NCI-H146 (cell line): Measurements from ENCODE around the gene CNTNAP5.

Source experiments
- DNase-seq: peaks from one replicate; lab custom pipeline; 2025; lab: John Stamatoyannopoulos, UW

CNTNAP5 gene

GRCh38 chr2:124159166-124159565 is 134.1 kb downstream of the CNTNAP5 start:
- no peak for DNase-seq

GRCh38 chr2:124161542-124161941 is 136.5 kb downstream of the CNTNAP5 start:
- DNase-seq = no peak

- no peak for DNase-seq
Measured at GRCh38 chr2:124162256-124162655, 137.2 kb downstream of the CNTNAP5 start.

- no peak for DNase-seq
Measured at GRCh38 chr2:124163840-124164239, 138.8 kb downstream of the CNTNAP5 start.

DNA sequence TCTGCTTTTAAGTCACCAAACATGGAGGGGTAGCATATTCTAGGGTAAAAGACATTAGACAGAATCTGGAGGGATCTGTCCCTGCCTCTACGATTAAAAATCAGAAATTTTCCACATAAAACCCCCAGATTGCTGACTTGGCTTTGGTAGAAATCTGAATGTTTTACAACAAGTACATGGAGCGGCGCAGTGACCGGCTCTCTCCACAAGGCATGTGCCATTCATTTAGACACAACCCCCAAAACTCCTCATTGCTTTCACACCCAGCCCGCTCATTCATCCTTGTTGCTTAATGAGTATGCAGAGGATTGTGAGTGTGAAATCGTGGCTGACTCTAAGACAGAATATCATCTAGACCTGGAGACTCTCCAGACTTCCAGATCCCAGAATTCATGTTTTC is 140.6 kb downstream of the CNTNAP5 start:
- no peak for DNase-seq

DNA sequence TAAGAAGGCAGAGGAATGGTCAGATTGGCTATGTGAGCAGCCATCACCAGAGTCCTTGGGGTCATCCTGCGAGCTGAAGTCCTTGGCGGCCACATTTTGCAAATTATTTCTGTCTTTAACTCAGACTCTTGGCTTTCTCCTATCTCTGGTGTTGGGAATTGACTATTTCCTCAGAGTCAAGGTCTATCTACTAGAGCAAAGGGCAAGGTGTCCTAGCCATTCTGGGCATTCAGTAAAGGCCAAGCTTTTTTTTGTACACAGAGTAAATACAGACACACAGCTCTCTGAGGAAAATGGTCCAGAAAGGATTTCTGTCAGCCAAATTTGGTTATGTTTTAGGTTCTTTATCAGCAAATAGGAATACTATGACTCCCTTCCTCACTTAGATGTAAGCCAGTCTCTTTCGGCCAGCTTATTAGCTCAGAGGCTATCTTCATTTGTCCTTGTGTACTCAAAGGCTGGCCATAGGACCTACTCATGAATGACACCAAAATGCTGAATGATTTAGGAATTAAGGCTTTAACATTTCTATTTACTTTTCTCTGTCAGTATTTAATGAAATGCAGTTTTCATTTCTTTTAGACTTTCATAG is 146.5 kb downstream of the CNTNAP5 start:
- DNase-seq = no peak

DNA sequence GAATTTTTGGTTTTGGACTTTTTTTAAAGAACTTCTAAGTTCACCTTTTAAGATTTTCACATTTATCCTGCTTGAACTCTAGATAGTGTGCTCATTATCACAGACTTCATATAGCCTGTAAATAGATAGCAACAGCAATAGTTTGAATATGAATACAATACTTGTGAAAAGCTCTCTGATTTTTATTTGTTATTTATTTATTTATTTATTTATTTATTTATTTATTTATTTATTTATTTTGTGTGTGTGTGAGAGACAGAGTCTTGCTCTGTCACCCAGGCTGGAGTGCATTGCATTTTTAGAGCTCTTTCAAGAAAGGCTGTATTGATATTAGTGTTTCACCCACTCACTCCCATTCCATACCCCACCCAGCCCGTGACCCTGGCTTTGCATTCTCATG is 153.6 kb downstream of the CNTNAP5 start:
- no peak for DNase-seq

DNA sequence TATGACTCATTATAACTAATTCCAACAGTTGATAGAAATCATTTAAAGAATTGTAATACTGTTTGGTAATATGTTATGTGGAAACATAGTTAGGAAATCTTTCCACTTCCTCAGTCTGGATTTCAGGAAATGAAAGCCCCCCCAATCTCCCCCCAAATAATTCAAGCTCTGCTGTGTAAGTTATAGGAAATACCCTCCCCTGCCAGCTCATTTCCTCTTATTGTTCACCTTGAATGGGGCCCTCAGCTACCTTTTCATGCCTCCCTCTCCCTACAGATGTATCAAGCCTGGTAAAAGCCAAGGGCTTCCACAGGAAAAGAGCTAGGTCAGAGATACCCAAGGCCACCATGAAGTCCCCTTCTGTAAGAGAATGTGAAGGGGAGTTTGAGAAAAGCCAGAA is 155.5 kb downstream of the CNTNAP5 start:
- DNase-seq = no peak

GRCh38 chr2:124186801-124187200 is 161.7 kb downstream of the CNTNAP5 start:
- DNase-seq = no peak

GRCh38 chr2:124187948-124188347 is 162.9 kb downstream of the CNTNAP5 start:
- DNase-seq = no peak

DNA sequence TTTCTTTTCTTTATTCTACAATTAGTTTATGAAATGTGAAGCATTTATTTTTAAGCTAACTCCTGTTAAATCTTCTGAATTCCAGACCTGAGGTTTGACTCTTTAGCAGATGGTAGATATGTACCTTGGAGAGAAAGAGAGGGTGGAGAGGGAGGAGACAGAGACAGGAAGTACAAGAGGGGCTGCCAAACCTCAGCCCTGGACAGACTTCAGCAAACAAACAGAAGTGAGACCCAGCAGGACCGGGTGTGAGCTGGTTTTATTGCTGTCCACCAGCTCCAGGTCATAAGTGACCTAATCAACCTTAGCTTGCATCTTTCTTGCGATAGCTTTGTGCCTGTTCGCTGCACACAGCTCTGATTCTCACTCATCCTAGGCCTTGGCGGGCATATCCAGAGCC is 168.6 kb downstream of the CNTNAP5 start:
- no peak for DNase-seq

DNA sequence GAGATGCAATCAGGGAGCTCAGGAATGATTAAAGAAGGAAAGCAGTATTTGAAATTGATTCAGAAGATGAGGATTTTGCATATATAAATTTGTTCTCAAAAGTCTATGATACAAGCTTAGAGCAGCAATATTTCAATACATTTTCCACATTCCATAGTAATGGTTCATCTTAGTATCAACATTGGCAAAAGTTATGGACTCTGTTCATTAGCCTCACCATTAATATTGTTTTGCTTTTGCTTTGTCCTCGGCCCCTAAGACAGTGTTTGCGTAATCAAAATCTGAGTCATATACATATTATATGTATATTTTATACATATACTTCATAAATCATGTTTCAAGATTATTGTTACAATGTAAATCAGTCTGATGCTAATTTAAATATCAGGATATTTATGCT is 176.6 kb downstream of the CNTNAP5 start:
- no peak for DNase-seq

GRCh38 chr2:124209441-124209840 is 184.4 kb downstream of the CNTNAP5 start:
- DNase-seq = no peak

DNA sequence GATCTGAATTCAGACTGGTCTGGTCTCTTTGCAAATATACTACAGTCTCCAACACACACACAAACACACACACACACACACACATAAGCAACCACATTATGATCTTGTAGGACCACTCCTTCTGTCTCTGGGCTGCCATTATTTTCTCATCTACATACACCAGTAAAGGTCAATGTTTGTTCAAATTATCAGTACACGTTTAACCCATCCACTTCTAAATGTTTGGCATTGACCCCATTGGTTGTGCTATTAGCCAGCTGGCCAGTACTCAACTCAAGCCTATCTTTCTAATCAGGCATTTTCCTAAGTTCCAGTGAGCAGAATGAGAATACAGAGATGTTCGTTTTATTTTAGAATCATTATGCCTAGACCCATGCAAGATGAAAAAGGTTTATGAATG is 186.4 kb downstream of the CNTNAP5 start:
- DNase-seq = no peak

DNA sequence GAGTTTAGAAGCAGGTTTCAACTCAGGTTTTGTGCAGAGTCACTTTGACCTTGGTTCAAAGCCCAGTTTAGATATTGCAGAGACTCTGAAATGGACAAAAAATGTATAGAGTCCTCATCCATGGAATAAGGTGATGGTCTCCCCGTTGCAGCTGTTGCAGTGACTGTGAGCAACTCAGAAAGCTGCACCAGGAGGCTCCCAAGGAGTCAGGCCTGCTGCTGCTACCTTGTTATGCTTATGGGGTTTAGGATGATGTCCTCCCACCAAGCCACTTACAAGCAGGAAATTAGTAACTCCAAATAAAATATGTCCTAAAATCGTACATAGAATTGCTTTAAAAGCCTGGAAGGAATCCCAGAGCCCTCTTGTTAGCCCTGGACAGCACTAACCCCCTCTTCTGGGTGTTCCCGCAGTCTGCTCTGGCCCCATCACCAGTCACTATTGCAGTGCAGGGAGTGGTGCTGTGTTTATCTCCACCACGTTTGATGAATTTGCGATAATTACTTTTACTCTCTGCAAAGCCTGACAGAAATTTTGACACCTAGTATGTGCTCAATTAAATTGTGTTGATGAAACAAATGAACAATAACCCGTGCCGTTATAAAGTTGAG is 189.0 kb downstream of the CNTNAP5 start:
- no peak for DNase-seq

- DNase-seq = no peak
Measured at GRCh38 chr2:124246170-124246569, 221.1 kb downstream of the CNTNAP5 start.

GRCh38 chr2:124248386-124248785 is 223.3 kb downstream of the CNTNAP5 start:
- DNase-seq = no peak

GRCh38 chr2:124250433-124250832 is 225.3 kb downstream of the CNTNAP5 start:
- DNase-seq = peak; percentile 72

DNA sequence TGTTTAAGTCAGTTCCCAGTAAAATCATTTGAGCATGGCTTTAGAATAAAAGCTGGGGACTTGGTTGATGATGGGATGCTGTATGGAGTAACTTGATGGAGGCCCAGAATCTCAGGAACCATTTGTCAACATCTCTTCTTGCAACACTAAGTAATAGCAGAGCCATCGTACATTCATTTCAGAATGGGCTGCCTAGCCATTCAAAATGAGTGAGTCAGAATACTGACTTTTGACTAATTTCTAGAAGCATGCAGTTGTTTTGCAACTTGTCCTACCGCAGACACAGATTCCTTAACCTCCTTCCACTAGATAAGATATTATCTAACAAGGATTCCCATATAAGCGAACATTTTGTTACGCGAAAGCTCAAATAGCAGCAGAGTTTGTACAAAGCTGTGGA is 229.5 kb downstream of the CNTNAP5 start:
- DNase-seq = no peak

GRCh38 chr2:124257120-124257519 is 232.0 kb downstream of the CNTNAP5 start:
- no peak for DNase-seq

DNA sequence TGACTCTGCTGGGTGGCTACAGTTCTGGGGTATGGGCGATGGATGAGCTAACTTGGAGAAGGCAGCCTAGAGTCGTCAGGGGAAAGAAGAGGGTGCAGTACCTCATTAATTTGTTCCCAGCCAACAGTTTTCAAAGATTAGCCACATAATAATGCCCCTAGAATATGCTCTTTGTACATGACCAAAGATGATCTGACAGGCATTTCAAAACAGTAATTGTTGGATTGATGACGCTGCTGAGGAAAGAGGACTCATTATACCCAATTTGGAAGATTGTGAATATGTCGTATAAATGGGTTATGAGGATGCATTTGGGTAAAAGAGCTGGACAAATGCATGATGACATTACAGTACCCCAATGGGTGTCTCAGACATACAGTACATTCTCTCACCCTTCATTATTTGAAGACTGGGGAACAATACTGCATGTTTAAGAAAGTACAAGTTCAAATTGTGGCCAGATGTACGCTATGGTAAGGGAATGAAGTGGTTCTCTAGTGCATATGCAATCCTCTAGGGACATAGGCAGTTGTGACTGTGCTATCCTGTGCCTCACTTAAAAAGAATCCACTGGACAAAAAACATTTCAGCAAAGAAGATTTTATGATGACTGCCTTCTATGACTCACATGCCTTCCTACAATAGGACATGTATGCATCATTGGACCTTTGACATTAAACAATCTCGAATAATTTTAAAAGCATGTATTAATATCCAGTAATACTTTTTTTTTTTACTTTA is 233.2 kb downstream of the CNTNAP5 start:
- no peak for DNase-seq

DNA sequence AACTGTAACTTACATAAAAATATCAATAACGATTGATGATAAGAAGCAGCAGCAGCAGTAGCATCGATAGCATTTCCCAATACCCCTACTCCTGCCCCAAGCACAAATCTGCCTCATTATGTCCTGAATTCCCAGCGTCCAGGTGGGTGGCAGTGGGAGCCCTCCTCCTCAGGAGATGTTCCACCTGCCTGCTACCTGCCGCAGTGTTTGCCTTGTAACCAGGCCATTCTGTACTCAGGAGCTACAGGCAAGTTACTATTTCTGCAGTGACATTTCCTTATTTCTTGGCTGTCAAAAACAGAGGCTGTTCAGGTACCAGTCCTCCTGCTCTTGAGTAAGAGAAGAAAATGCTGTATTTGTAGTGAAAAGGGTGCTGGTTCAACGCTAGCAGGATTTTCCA is 236.4 kb downstream of the CNTNAP5 start:
- DNase-seq = no peak

DNA sequence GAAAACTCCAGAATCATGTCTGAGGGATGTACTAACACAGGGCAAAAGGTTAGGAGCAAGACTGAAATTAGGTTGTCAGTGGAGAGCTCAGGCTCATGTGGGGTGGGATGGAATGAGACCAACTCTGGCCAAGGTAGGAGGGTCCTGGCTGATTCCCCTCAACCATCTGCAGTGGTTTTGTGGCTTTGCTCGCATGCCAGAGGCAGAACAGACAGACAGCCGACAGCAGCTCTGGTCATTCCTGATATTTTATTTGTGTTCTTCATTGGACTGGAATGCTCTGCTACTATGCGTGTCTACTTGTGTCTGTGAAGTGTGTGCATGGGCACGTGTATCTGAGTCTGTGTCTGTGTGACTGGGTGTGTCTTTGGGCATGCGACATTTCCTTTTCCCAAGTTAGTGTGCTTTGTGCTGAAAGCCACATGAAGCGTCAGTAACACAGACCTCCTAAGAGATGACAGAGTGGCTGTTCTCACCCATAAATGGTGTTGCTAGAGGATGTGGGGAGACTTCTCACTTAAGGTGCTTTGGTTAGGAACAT is 239.5 kb downstream of the CNTNAP5 start:
- no peak for DNase-seq
